Erythroblast (primary cell): ENCODE results near the gene EVI5.

ENCODE experiments used
- GATA1 ChIP-seq: IDR thresholded peaks from 2 replicates; pipeline ENCODE4 v1.6.1; 2011; ENCODE audit warnings: low read depth, mild to moderate bottlenecking, control low read depth, low read length, moderate library complexity
- POLR2A ChIP-seq: IDR thresholded peaks from 2 replicates; pipeline ENCODE4 v1.6.1; 2011; ENCODE audit warnings: mild to moderate bottlenecking, low read length

DNA sequence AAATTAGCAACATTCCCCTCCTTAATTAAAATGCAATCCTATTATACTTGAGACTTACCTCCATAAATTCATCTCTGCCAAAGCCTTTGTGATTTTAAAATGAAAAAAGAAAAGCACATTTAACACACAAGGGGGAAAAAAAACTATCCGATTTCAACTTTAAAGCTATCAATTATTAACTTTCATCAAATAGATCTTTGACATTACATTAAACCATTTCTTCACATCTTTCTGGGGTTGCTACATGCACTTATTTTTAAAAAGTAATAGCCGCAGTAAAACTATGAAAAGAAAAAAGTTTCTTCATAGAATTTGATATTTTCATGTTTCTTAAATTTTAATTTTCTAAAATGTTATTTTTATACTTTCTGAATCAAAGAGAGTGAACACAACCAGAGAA, 71.0 kb downstream of the EVI5 start:
- TF ChIP-seq POLR2A (no peak), GATA1 (no peak)
